GM18858 (cell line): ENCODE results near the gene CACNA1D.

Experiments used
- ATAC-seq: cut with Tn5 transposase; IDR thresholded peaks from one replicate; pipeline ENCODE4 v1.9.1; 2021; ENCODE audit not compliant: unreplicated experiment

The CACNA1D gene

GRCh38 chr3:53709256-53709655 lies 214.8 kb downstream of the CACNA1D start:
- no peak for ATAC-seq

DNA sequence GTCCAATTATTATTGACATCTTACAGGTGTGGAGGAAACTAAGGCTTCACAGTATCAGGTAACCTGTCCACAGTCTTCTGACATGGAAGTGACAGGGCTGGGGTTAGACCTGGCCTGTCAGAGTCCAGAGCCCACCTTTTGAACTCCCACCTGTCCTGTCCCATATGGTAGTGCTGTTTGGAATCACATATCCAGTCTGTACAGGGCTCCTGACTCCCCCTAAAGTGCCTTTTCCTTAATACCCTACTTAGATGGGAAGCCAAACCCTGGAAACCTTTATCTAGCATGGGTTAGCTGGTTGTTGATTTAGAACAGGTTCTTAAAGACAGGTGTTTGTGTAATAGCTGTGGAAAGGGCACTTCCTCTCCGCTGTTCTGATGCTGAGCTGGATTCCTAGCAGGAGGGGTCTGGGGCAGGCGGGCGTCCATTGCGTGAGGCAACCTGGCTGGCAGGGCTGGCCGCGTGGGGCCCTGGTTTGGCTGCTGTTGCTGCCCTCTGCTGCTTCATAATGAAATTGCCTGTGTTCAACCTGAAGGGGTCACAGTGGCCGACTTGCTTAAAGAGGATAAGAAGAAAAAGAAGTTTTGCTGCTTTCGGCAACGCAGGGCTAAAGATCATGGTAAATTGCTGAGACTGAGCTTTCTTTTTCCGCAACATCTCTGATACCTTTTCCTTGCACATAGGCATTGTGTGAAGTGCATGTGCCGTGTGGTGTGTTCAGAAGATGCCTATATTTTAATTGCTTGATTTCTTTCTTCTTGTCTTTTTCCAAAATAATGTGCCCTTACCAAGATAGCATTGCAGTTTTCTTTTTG lies 215.7 kb downstream of the CACNA1D start:
- peak; percentile 61 for ATAC-seq

DNA sequence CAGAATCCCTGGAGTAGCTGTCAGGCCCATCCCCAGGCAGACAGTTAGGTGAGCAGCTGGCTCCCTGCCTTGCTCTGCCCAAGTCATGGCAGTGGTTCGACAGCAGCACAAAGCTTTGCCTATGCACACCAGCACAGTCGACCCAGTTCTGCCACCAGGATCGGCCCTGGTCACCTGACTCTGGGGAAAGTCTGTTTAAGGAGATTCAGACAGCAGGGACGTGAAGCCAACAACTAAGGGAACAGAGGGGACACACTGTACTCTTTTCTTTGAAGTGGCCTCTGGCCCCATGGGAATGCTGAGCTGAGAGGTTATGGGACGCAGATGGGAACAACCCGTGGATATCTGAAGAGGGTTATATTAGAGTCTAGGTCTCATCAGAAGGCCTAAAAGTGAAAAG lies 217.0 kb downstream of the CACNA1D start:
- ATAC-seq: no peak

GRCh38 chr3:53712817-53713388 lies 218.5 kb downstream of the CACNA1D start:
- no peak for ATAC-seq

GRCh38 chr3:53713626-53714025 lies 219.2 kb downstream of the CACNA1D start:
- no peak for ATAC-seq

DNA sequence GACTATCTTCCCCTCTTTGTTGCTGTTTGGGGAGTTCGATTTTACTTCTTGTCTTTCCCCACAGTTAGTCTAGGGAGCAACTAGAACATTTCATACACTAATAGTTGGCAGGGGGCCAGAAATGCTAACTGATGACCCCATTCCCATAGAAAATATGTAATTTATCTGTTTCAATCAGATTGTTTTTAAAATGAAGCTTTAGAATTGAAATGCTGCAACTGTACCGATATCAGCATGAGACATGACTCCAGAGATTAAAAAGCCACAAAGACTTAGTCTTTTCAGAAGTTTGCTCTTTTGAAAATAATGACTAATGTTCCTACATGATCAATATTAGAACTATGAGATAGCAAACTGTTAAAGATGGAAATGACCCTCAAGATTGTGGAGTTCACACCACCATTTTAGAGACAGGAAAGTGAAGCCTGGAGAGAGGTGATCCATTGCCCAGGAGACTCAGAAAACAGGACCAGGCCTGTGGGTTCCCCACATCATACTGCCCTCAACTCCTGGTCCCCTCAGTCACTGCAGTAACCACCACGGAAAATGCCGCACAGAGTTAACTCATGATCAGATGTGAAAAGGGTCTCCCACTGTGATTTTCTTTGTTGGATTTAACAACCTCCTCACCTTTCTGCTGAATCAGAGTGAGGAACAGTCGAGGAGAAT lies 221.5 kb downstream of the CACNA1D start:
- no peak for ATAC-seq

GRCh38 chr3:53716998-53717397 lies 222.6 kb downstream of the CACNA1D start:
- ATAC-seq: no peak

- ATAC-seq: no peak
These were observed 224.1 kb downstream of the CACNA1D start for GRCh38 chr3:53718462-53718861.

GRCh38 chr3:53719796-53720195 lies 225.4 kb downstream of the CACNA1D start:
- ATAC-seq: no peak

- no peak for ATAC-seq
These were observed 227.0 kb downstream of the CACNA1D start for GRCh38 chr3:53721187-53722119.

GRCh38 chr3:53724566-53724965 lies 230.2 kb downstream of the CACNA1D start:
- ATAC-seq: no peak

DNA sequence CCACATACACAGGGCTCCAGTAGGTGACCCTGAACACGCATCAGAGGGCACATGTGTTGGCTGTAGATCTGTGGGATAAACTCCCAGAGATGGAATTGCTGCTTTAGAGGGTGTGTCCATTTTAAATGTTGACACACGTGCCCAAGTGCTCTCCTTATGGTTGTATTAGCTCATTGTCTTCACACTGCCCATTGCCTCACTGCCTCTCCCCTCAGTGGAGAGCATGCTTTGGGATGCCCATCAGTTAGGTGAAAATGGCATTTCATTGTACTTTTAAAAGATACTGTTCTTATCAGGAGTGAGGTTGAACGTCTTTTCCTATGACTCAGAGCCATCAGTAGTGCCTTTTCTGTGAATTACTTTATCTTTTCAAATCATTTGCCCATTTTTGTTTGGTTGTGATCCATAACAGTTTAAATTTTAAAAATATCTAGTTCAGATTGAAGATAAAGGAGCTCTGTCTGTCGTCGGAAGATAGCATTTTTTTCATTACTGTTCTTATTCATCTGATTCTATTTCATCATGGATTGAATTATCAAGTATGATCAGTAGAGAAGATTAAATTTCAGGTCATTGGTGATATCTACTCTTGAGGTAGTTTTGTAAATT lies 231.1 kb downstream of the CACNA1D start:
- ATAC-seq: no peak

DNA sequence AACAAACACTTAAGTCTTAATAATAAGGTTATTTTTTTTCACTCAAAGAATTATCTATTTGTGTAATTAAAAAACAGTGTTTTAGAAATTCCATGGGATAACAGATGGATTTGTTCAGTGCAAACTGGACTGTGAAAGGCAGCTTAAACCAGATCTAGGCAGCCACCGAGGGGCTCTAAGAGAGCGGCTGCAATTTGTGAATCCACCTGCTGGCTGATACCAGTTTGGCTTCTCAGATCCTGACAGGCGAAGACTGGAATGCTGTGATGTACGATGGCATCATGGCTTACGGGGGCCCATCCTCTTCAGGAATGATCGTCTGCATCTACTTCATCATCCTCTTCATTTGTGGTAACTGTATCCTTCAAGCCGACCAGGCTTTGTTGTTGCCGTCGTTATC lies 232.2 kb downstream of the CACNA1D start:
- no peak for ATAC-seq

DNA sequence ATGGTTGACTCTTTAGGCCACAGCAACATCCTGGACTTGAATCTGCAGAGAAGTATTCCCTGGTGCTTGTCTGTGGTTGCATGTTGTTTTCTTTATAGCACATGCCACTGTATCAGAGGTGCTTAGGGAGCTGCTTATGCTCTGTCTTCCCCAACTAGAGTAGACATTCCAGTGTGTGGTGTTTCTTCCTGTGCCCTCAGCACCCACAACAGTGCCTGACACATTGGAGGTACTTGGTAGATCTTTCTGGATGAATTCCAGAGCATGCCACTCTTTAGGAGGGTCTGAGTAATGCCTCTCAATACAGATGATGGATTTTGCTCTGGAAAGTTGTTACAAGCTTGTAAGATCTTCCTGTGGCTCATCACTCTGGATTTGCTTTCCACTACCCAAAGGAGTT lies 234.2 kb downstream of the CACNA1D start:
- no peak for ATAC-seq

GRCh38 chr3:53729159-53729558 lies 234.7 kb downstream of the CACNA1D start:
- no peak for ATAC-seq

GRCh38 chr3:53729618-53730017 lies 235.2 kb downstream of the CACNA1D start:
- no peak for ATAC-seq

- ATAC-seq: no peak
These were observed 236.2 kb downstream of the CACNA1D start for GRCh38 chr3:53730576-53730975.

DNA sequence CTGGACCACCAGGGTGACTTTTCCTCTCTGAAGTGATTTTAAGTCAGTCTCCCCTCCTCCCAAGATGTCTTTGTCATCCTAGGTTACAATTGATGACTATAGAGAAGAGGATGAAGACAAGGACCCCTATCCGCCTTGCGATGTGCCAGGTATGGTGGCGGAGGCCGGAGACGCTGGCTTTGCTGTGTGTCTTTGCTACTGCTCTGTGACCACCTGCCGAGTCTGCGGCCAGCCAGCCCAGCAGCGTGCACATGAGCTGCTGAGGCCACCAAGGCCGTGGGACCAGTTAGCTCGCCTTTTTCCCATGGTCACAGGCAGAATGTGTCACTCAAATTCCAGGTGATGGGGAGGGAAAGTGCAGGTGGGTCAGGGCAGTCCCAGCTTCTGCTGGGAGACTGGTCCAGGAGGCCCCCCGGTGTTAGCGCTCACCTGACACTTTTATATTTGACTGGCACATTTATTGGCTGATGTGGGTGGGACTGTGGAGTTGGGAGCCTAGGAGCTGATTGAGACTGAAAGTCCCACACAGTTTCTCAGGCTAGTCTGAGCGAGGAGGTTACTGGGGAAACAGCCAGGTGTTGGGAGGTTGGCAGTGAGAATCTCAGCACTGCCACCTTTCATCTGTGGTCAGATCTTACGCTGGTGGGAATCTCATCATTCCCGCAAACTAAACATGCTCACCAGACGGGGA lies 237.7 kb downstream of the CACNA1D start:
- no peak for ATAC-seq

- ATAC-seq: no peak
These were observed 239.0 kb downstream of the CACNA1D start for GRCh38 chr3:53733446-53733845.

- ATAC-seq: no peak
These were observed 245.6 kb downstream of the CACNA1D start for GRCh38 chr3:53739966-53740365.
